SH-SY5Y (cell line): ENCODE measurements around the gene SKIC8.

ENCODE experiments used
- GATA2 ChIP-seq: IDR thresholded peaks from 2 replicates; pipeline ENCODE4 v1.6.1; 2011; ENCODE audit warnings: mild to moderate bottlenecking, low read depth, low read length
- GATA3 ChIP-seq: IDR thresholded peaks from 2 replicates; pipeline ENCODE4 v1.6.1; 2011; ENCODE audit warnings: low read depth, mild to moderate bottlenecking, low read length, moderate library complexity

DNA sequence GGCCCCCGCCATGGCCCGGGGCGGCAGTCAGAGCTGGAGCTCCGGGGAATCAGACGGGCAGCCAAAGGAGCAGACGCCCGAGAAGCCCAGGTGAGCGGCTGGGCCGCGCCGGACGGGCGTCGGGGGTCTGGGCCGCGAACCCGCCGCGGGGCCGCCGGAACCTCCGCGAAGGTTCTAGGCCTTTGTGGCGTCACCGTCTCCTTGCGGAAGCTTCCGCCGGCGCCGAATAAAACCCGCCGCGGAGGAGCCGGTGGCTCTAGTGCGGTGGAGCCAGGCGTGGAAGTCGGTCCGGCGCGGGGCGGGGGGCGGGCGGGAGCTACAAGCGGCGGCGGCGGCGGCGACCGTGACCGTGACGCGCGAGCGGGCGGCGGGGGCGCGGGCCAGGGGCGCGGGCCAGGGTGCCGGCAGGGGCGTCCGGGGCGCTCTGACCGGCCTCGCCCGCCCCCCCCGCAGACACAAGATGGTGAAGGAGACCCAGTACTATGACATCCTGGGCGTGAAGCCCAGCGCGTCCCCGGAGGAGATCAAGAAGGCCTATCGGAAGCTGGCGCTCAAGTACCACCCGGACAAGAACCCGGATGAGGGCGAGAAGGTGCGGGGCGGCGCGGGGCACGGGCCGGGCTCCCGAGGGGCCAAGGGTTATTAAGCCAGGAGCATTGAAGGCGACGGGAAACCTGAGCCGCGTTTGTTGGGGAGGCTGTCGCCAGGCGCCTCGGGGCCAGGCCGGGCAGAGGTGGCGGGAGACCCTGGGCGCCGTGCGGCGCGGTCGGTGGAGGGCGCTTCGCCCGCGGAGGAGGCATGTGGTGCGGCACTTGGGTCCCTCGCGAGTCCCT, 34.9 kb downstream of the SKIC8 start, which contains the start of gene DNAJA4:
- no peak for TF ChIP-seq GATA2
- no peak for TF ChIP-seq GATA3
